Measurements from ENCODE around the gene CERK. TPM values are rescaled to one million over a fixed set of nuclear protein-coding genes. Genes with fewer than 3 reads are reported as not detected.

The CERK gene
- total RNA-seq, 4 donors from 2014 or later: 14.6 to 34.0 (median 26.6) TPM

- Histone ChIP-seq H3K27me3 (peaks cover 0 to 9% (median 0%) of the 10 kb centered on the region in 4 donors), H3K36me3 (no peaks in the 10 kb centered on the region), H3K4me1 (peaks cover 19 to 34% (median 27%) of the 10 kb centered on the region in 3 donors), H3K4me3 (no peak overlapping the region), H3K9me3 (no peaks in the 10 kb centered on the region), H3K27ac (no peak overlapping the region)
- 83 to 94% methylated on average over 3 to 11 of the region's 11 CpGs for WGBS, 2 donors
- no peak for DNase-seq
- intact Hi-C loops (cut with DNase I): no loop called here
- TF ChIP-seq CTCF (IDR thresholded peaks at IDR 0.05): no peak
- TF ChIP-seq POLR2A (IDR thresholded peaks at IDR 0.05): no peak
Observed at GRCh38 chr22:46746620-46747019, 8.6 kb upstream of the CERK start.

GRCh38 chr22:46746192-46746591 lies 8.1 kb upstream of the CERK start:
- TF ChIP-seq POLR2A (IDR thresholded peaks at IDR 0.05): no peak
- TF ChIP-seq CTCF (IDR thresholded peaks at IDR 0.05): no peak
- no peaks in the 10 kb centered on the region for H3K9me3 ChIP-seq
- no peak for DNase-seq
- H3K4me3 ChIP-seq: no peak overlapping the region
- WGBS, 2 donors: 66 to 67% methylated on average over 5 of the region's 5 CpGs
- intact Hi-C loops (cut with DNase I): no loop called here
- no peaks in the 10 kb centered on the region for H3K36me3 ChIP-seq
- no peak overlapping the region for H3K27ac ChIP-seq
- peaks cover 0 to 9% (median 0%) of the 10 kb centered on the region in 4 donors for H3K27me3 ChIP-seq
- peaks cover 15 to 30% (median 23%) of the 10 kb centered on the region in 3 donors for H3K4me1 ChIP-seq

GRCh38 chr22:46744581-46744980 lies 6.5 kb upstream of the CERK start:
- Histone ChIP-seq H3K36me3 (no peaks in the 10 kb centered on the region), H3K27ac (no peak overlapping the region), H3K4me3 (no peak overlapping the region), H3K9me3 (no peaks in the 10 kb centered on the region), H3K27me3 (peaks cover 0 to 9% (median 0%) of the 10 kb centered on the region in 4 donors), H3K4me1 (peaks cover 3 to 23% (median 11%) of the 10 kb centered on the region in 3 donors)
- intact Hi-C loops (cut with DNase I): no loop called here
- TF ChIP-seq CTCF (IDR thresholded peaks at IDR 0.05) (no peak), POLR2A (IDR thresholded peaks at IDR 0.05) (no peak)
- DNase-seq: no peak
- 84 to 91% methylated on average over 4 to 6 of the region's 6 CpGs for WGBS, 2 donors

GRCh38 chr22:46742576-46743221 lies 4.6 kb upstream of the CERK start:
- 45 to 75% methylated on average over 4 to 5 of the region's 6 CpGs for WGBS, 2 donors
- H3K27ac ChIP-seq: no peak overlapping the region
- no peak for TF ChIP-seq CTCF (IDR thresholded peaks at IDR 0.05)
- TF ChIP-seq POLR2A (IDR thresholded peaks at IDR 0.05): no peak
- H3K36me3 ChIP-seq: no peaks in the 10 kb centered on the region
- peaks cover 14 to 22% (median 14%) of the 10 kb centered on the region in 3 donors for H3K4me1 ChIP-seq
- H3K9me3 ChIP-seq: no peaks in the 10 kb centered on the region
- intact Hi-C loops (cut with DNase I): no loop called here
- H3K27me3 ChIP-seq: no peaks in the 10 kb centered on the region
- no peak for DNase-seq
- H3K4me3 ChIP-seq: no peak overlapping the region

GRCh38 chr22:46741974-46742519 lies 4.0 kb upstream of the CERK start:
- no peaks in the 10 kb centered on the region for H3K27me3 ChIP-seq
- WGBS, 2 donors: 33 to 79% methylated on average over 2 to 3 of the region's 6 CpGs
- intact Hi-C loops (cut with DNase I): no loop called here
- no peaks in the 10 kb centered on the region for H3K36me3 ChIP-seq
- TF ChIP-seq CTCF (IDR thresholded peaks at IDR 0.05): no peak
- no peak for TF ChIP-seq POLR2A (IDR thresholded peaks at IDR 0.05)
- no peaks in the 10 kb centered on the region for H3K9me3 ChIP-seq
- H3K4me1 ChIP-seq: peaks cover 14 to 28% (median 18%) of the 10 kb centered on the region in 3 donors
- H3K27ac ChIP-seq: no peak overlapping the region
- no peak overlapping the region for H3K4me3 ChIP-seq
- no peak for DNase-seq

Measured in esophagus squamous epithelium (tissue), 5 donors.